GM21717 (cell line): ENCODE measurements around the gene TTLL12.
"Not testable (repeated sequence)": the region's sequence is repeated elsewhere in the genome, so short reads cannot be mapped to it uniquely, and the experiment has no call there.

Experiments
- ATAC-seq: cut with Tn5 transposase; IDR thresholded peaks from one replicate; pipeline ENCODE4 v1.9.1; 2021; ENCODE audit warnings: mild to moderate bottlenecking, moderate library complexity; ENCODE audit not compliant: unreplicated experiment

Gene TTLL12

DNA sequence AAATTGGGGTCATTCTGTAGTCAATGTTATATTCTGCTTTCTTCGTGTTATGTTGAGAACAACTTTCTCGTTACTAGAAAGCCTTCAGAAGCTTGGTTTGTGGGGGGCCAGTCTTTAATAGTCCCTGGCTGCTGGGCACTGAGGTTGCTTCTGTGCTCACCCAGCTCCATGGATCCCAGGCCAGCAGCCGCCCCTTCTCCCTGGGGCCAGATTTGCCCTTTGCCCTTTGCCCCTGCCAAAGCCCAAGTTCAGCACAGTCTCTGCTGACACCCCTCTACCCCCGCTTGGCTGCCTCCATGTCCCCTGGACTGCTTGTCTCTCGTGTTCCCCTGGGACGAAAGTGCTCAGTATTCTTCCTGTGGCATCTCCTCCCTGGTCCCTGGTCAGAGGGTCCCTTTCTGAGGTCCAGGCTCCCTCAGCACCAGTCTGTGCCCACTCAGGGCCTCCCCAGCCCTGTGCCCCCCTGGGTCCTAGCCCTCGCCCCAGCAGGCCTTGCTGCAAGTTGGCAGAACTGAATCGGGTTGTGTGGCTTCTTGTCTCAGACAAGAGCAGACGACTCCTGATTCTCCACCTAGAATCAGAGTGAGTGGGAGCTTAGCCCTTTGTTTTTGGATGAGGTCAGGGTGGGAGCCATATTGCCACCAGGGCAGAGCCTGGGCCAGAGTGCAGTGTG, 28.9 kb downstream of the TTLL12 start:
- ATAC-seq, result no peak

GRCh38 chr22:43156413-43156812, 30.5 kb downstream of the TTLL12 start:
- ATAC-seq, result no peak

DNA sequence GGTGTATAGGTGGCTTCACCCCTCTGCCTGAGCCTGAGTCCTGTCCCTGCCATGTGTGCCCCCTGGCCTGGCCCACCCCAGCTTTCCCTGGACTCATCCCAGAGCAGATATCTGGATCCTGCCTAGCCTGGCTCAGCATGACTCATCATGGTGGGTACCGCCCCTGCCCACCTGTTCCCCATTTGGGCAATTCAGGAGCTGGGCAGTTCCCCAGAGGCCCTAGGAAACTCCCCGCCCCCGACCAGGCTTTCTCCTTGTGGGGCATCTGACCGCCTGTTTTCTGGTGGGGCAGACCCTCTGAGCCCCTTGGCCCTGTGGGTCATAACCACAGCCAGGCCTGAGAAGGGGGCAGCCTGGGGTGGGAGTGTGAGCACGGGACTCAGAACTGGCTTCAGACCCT, 31.1 kb downstream of the TTLL12 start:
- no peak for ATAC-seq

DNA sequence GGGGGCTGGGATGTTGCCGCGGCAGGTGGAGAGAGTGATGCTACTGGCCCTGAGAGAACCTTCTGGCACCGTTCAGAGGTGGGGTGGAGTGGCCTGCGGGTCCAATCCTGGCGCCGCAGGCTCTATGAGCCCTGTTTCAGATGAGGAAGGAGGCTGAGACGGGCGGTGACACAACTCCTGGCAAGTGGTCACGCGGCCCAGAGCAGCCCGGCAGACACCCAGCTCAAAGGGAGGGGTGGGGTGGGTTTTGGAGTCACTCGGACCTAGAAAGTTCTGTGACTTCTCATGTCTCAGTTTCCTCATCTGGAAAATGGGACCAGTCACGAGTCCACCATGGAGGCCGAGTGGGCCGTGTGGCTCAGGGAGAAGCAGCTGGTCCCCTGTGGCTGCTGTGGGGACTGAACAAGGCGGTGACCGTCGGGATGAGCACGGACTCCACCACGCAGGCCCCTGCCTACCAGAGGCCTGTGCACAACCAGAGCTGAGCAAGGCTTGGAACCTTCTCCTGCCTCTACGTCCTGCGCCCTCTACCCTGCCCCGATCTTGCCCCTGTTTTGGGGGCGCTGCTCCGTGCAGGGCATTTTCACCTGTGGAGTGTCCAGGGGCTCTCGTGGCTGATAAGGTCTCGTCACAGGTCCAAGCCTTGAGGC, 31.9 kb downstream of the TTLL12 start:
- ATAC-seq, result no peak

DNA sequence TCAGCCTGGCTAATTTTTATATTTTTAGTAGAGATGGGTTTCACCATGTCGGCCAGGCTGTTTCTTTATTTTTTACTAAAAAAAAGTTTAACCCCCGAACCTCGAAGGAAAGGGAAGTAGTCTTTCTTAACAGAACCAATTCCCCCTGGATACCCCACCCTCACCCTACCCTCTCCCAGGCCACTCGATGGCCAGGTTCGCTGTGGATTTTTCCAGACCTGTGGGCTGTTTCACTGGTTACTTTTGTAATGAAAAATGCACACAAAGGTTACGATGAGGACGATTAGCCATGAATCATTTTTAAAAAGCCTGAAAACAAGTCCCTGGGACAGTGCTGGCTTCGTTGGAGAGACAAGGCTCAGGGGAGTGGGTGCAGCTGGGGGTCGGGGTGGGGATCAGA, 33.0 kb downstream of the TTLL12 start:
- ATAC-seq, result no peak

DNA sequence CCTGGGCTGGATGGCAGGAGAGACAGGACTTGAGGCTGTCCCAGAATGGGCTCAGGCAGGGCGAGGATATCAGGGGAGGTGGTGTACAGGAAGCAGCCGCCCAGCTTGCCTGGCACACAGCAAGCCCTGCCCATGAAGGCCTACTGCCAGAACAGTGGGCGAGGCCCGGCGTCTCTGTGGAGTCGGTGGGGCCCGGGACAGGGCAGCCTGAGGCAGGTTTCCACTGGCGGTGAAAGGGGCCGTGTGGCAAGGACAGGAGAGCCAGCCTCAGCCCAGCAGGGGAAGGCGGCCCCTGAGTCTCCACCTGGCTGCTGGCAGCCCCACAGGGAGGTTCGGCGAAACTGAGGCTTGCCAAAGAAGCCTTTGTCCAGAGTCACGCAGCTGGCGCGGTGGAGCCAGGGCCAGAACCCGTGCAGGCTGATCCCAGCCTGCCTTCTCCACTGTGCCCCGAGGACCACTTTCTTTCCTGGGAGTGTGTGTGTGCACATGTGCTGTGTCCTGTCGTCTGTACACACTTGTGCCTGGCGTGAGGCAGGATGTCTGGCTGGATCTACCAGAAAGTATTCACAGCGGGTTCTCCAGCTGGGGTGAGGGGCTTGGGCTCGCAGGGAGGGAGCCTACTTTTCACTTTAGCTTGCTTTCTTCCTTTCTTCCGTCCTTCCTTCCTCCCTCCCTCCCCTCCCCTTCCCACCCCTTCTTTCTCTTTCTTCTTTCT, 34.4 kb downstream of the TTLL12 start:
- ATAC-seq, result no peak

DNA sequence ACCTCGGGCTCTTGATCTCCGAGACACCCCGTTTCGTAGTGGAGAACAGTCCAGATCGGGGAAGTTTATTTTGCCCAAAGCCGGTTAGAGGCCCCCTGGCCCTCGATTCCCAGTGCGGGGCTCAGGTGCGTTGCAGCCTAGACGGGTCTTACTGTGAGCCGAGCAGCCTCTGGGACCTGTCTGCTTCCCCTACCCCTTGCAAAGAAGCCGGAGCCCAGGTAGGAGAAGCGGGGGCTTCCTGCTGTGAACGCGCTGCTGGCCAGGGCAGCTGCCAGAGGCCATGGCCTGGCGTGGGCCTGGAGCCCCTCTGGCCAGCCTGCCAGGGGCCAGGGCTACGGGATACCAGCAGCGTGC, 35.0 kb downstream of the TTLL12 start:
- no peak for ATAC-seq

DNA sequence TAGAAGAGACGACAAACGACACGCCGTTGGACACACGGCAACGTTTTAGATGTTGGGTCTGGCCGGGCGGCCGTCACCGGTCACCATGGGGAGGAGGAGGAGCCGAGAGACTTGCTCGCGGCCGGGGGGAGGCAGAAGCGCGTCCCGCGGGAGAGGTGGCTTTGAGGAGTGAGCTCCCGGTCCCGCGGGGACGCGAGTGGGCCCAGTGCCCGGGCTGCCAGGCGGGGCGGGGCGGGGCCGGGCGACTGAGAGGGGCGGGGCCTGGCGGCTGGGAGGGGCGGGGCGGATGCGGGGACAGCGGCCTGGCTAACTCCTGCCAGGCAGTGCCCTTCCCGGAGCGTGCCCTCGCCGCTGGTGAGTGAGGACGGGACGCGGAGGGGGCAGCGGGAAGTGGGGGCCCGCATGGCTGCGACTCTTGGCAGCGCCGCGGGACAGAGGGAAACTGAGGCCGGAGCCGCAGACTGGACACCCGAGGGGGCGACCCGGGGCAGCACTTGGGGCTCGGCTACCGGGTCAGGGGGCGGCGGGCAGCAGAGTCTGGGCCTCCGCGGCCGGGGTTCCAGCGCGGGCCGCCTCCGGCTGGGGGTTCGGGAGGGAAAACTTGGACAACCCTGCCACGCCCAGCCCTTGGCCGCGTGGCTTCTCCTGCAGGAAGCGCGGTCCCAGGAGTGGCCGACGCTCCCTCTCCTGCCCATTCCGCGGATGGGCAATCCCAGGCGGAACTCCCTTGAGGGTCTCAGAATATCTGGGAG, 35.5 kb downstream of the TTLL12 start, which contains the start of gene TSPO:
Gene TSPO, plus strand, starts transcription at position 309 of the 752 bp plus-strand sequence. CDS start 7,680 bp downstream, outside the sequence.
- ATAC-seq, result no peak

DNA sequence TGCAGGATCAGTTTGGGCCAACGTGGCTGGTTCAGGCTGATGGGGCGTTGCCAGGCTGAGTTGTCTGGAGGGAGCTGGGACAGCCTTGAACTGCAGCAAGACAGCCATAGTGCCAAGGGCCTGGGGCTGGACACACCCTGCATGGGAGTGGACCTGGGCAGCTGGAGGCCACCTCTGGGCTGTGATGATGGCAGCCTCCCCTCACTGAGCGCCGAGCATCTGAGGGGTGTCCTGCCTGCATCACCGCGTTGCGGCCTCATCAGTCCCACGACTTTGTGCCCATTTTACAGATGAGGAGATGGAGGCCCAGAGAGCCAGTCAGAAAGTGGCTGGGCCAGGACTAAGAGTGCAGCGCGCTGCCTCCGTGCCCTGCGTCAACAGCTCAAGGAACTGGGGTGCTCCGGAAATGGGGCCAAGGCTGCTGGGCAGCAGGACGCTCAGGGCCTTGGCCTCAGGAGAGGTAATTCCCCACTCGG, 36.2 kb downstream of the TTLL12 start:
- no peak for ATAC-seq

GRCh38 chr22:43148581-43148980, 38.4 kb downstream of the TTLL12 start:
- no peak for ATAC-seq

DNA sequence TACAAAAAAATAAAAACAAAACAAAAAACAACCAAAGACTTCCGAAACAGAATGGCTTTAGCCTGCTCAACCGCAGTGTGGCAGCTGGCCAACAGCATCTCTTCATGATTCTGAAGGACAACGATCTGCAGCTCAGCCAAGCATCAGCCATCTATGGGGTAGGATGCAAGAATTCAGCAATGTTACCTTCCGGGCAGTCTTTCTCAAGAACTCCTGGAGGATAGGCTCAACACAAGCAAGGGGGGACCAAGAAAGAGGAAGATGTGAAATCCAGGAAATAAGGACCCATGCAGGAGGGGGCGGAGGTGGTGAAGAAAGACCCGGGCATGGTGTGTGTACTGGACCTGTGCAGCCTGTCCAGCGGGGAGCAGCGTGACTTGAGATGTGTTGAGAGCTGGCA, 39.1 kb downstream of the TTLL12 start:
- ATAC-seq, result no peak

- ATAC-seq, result not testable (repeated sequence)
These were observed 40.6 kb downstream of the TTLL12 start for GRCh38 chr22:43146332-43146731.

GRCh38 chr22:43145371-43145770, 41.6 kb downstream of the TTLL12 start:
- not testable (repeated sequence) for ATAC-seq

DNA sequence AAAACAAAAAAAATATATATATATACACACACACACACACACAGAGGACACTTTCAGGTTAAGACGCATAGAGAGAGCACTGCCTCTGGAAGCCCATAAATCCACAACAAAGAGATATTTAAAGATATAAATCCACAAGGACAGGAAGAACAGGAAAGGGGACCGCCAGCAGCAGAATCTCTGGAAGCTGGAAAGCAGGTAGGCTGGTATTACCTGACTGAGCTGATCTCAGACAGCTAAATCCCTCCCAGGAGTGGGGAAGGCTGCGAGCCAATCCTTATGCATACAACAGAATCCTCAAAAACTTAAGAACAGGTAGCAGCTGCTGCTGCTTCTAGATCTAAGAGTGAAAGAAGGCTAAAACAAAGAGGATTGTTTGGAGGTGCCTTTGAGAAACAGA, 42.0 kb downstream of the TTLL12 start:
- no peak for ATAC-seq

GRCh38 chr22:43142880-43143562, 43.9 kb downstream of the TTLL12 start, which contains the start of gene MCAT:
Gene MCAT, minus strand, starts transcription at chr22:43143398. Its CDS starts 50 bp downstream, at chr22:43143348.
- ATAC-seq, result peak; percentile 69

- no peak for ATAC-seq
These were observed 50.1 kb downstream of the TTLL12 start for GRCh38 chr22:43136801-43137200.

DNA sequence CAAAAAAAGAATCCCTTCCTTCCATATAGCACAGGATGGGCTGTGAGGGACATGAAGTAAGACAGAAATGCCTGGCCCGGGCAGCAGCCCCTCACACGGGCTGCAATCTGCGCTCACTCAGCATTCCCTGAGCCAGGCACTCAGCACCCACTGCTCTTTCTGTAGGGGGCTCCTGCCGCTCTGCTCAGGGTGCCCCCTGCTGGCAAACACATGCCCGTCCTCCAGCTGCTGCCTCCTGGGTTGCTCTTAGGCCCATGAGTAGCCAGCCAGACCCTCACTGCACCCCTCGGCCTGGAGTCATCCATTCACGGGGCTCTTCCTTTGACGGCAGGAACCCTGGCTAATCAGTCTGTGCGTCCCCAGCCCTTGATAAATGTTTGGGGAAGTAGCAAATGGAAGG, 50.7 kb downstream of the TTLL12 start:
- no peak for ATAC-seq

DNA sequence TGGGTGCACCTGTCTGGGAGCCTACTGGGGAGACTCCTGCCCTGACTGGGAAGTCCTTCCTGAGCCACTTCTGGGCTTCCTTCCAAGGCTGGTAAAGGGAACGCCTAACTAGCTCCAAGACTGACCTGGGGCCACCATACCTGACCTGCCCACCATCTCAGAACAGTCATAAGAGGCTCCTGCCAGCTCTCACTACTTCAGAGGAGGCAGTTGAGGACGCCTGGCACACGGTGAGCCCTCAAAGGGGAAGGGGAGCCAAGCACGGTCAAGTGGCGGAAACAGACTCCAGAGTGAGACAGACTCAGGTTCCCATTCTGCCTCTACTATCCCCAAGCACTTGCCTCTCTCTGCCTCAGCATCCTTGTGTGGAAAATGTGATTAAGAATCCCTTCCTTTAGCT, 51.4 kb downstream of the TTLL12 start:
- ATAC-seq, result no peak

GRCh38 chr22:43134553-43134952, 52.4 kb downstream of the TTLL12 start:
- no peak for ATAC-seq

DNA sequence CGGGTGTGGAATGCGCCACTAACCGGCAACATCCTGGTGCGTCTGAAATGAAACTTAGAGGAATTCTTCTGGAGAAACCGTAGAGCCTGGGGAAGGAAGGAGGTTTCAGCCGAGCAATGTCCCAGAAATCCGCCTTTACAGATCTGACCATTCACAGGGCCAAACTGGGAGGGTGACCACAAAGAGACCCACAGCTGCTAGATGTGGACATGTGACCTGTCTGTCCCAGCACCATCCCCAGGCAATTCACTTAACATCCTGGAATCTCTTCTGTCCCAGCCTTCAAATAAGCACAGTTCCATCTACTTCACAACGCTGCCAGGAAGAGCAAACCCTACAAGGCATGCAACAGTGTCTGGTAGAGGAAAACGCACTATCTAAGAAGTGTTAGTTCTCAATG, 53.5 kb downstream of the TTLL12 start:
- ATAC-seq, result no peak
